Kidney glomerular epithelial cell (primary cell): ENCODE measurements around the gene IL7R.
"Not testable (repeated sequence)": the region's sequence is repeated elsewhere in the genome, so short reads cannot be mapped to it uniquely, and the experiment has no call there.

Experiments used
- DNase-seq: peaks from one replicate; lab custom pipeline; 2025; lab: John Stamatoyannopoulos, UW

The IL7R gene

GRCh38 chr5:35876922-35877321, 20.2 kb downstream of the IL7R start:
- DNase-seq: peak; percentile 7

GRCh38 chr5:35877655-35878054, 21.0 kb downstream of the IL7R start:
- DNase-seq: no peak

DNA sequence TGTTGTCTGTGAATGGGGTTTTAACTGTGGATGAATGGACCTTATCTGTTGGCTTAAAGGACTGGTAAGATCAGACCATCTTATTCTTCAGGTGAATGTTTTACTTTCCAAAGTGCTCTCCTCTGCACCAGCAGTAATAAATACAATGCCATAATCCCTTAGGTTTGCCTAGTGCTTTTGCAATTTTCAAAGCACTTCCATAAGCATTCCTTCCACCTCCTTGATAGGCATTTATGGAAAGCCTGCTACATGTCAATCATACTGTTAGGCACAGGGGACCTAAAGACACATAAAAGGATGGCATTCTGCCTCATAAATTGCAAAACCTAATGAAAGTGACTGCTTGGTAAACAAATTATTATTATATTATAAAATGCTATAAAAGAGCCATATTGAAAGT, 21.4 kb downstream of the IL7R start:
- DNase-seq: no peak

- no peak for DNase-seq
These were observed 22.4 kb downstream of the IL7R start for GRCh38 chr5:35879096-35879495.

- DNase-seq: no peak
These were observed 23.0 kb downstream of the IL7R start for GRCh38 chr5:35879649-35880048.

- no peak for DNase-seq
These were observed 23.5 kb downstream of the IL7R start for GRCh38 chr5:35880156-35880555.

DNA sequence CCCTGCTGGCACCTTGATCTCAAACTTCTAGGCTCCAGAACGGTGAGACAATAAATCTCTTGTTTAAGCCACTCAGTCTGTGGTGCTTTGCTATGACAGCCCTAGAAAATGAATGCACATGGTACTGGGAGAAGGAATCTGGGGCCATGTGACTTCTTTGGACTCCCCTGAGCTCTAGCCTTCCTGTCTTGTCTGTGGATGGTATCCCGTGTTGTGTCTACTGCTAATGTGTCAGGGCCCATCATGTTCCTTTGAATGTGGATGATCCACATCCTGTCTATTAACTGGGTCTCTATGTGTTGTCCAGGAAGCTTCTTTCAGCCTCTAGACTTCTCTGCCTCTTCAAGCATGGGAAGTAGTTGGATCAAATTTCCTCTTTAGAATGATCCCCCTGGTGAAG, 25.1 kb downstream of the IL7R start:
- DNase-seq: no peak

- peak; percentile 61 for DNase-seq
These were observed 27.6 kb downstream of the IL7R start for GRCh38 chr5:35884191-35884769.

GRCh38 chr5:35884773-35885172, 28.1 kb downstream of the IL7R start:
- DNase-seq: no peak

DNA sequence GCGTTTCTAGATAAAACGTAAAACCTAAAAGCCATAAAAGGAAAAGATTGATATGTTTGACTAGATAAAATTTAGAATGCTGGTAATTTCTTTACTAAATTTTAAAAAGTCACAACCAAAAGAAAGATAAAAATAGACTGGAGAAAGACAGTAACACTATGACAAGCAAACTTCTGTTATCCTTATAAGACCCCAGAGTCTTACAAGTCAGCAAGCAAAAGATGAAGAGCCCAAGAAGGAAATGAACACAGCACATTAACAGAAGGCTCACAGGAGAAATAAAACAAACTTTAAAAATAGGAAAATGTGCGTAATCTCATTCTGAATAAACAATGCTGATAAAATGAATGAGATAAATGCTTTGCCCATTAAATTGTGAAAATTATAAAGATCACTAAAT, 29.7 kb downstream of the IL7R start:
- DNase-seq: no peak

DNA sequence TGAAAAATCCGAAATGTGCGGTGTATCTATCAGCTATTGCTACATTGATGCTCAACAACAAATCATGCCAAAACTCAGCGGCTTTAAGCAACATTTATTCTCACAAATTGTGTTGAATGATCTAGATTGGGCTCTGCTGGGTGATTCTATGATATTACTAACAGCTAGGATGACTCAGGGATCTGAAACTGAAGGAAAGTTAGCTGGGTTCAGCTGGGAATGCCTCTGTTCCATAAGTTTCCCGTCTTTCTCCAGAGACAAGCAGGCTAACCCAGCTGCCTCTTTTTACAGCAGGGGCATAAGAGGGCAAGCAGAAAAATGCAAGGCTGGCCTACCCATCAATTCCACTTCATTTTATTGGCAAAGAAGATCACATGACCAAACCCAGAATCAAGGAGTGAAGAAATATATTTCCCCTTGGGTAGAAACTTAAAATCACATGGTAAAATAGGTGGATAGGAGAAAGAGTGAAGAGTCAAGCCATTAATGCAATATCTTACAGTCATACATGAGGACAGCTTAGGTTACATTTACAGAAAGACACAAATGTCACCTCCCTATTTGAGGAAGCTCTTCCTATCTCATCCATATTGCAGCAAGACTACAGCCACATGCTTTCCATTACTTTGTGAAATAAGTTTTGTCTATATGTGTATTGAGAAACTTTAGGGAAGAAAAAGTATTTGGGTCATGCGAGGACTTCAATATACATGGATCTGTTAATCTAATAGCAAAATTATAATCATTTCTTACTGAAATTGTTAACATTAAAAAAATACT, 30.8 kb downstream of the IL7R start:
- DNase-seq: no peak

DNA sequence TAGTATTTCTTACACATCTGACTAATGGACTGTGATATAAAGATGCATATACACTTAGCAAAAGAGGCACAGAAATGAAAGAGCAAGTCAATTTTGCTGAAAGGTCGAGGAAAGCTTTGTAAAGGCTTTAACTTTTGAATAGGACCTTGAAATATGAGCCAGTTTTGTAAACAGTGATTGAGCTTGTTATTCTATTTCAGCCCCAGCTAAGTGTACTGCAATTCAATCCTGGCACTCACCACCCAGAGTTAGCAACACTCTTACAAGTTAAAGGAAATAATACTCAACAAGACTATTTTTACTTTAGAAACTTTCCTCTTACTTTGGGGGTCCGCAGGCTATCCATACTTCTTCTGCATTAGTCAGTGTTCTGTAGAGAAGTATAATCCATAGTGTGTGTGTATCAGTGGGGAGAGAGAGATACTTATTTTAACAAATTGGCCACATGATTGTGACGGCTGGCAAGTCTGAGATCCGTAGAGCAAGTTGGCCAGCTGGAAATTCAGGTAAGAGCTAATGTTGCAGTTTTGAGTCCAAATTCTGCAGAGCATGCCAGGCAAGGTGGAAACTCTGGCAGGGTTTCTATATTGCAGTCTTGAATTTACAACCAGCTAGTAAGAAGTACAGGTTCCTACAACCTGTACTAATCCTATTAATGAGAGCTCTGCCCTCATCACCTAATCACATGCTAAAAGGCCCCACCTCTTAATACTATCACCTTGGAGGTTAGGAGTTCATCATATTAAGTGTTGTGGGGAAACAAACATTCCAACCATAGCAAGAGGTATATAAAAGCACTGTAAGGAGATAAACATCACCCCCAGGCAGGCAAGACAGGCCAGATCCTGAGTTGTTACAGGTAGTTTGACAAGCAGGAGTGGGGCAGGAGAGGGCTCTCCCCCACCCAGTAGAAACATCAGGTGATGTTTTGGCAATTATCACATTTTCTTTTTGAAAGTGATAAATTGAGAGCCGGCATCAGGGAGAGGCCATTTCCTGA, 33.6 kb downstream of the IL7R start:
- DNase-seq: no peak

- not testable (repeated sequence) for DNase-seq
These were observed 36.1 kb downstream of the IL7R start for GRCh38 chr5:35892799-35893198.

GRCh38 chr5:35894131-35894530, 37.4 kb downstream of the IL7R start:
- DNase-seq: no peak

DNA sequence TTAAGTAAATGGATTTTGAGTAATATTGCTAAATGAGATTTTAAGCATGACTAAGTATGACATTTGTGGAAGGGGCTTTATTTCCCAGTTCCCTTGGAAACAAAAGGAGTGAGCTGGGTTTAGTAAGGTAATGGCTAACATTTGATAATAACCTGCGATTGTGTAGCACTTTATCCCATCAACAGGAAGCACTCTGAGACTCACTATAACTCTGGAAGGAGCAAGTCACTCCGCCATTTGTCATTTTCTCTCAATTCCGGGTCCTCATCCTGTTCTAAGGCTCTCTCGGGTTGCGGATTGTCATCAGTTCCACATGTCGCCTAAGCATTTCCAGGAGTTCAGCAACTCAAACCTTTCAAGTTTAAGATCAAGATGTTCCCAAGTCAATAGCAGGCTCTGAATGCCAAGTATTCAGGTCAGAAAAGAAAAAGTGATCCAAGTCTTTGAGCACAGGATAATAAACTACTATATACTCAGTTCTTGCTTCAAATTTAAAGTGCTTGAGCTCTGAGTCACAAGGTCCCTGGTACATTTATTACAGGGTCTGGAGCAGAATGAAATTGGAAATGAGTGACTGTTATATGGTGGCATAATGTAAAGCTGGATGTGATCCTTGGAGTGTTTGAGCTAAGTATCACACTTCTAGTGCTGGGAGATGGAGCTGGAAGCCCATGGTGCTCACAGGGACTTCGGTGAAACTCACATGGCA, 42.4 kb downstream of the IL7R start:
- no peak for DNase-seq

DNA sequence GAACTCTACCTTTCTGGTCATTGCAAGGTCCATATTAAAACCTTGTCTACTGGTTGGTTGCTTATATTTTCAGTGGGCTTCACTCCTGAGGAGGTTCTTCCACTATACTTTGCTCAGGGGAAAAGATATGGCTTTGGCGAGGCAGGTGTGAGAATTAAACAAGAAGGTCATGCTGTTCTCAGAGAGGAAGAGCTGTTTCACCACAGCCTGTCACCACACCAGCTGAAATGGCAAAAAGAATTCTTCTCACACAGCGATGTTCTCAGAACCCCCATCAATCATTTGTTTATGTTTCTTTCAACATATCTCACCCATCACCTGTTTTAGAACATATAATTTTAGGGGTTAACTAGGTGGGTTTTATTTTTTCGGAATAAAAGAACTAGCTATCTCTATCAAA, 43.1 kb downstream of the IL7R start:
- DNase-seq: no peak

DNA sequence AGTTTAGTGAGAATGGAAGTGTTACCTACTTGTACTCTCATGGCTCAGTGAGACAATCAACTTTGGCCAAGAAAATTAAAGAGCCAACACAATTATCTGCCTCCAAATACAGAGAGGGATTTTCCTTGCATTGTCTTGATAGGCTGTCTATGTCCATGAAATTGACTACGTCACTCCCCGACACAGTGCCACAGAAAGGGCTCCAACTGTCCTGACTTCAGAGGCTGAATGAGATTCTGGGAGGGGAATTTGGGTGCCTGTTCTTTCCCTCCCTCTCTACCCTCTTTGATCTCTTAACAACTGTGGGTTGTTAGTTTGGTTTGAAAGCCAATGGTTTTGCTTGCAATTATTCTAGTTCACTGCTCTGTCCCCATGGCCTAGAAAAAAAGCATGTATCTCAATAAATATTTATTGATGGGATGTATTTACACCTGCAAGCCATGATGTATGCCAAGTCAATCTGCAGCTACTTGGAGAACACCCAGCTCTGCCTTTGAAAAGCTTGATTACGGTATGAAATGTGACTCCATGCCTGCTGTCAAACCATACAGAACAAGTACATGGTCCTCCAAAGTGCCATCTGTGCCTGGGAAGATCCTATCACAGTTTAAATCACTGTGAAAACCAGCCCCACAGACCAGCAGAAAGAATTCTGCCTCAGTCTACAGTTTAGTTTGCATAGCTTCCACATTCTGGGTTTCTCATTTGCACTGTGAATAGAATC, 44.4 kb downstream of the IL7R start:
- no peak for DNase-seq

GRCh38 chr5:35902046-35902672, 45.5 kb downstream of the IL7R start:
- peak; percentile 4 for DNase-seq

DNA sequence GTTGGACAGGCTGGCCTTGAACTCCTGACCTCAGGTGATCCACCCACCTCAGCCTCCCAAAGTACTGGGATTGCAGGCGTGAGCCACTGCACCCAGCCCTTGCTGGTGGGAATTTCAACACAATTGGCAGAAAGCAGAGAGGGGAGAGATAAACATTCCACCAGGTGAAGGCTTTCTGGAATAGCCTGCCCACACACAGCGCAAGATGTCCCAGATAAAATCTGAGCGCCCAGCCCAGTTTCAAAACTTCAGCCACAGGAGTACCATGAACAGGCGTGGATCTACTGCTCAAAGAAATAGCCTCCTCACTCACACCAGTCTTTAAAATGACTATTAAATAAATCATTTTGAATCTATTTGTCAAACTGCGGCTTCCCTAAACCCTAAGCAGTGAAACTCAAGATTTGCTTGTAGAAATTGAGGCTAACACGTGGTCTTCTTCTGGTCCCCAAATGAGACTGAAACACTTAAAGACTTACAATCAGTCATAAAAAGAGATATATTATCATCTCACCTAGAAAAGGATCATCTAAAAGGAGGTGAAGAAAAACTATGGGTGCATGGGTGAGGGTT, 47.0 kb downstream of the IL7R start:
- DNase-seq: no peak

DNA sequence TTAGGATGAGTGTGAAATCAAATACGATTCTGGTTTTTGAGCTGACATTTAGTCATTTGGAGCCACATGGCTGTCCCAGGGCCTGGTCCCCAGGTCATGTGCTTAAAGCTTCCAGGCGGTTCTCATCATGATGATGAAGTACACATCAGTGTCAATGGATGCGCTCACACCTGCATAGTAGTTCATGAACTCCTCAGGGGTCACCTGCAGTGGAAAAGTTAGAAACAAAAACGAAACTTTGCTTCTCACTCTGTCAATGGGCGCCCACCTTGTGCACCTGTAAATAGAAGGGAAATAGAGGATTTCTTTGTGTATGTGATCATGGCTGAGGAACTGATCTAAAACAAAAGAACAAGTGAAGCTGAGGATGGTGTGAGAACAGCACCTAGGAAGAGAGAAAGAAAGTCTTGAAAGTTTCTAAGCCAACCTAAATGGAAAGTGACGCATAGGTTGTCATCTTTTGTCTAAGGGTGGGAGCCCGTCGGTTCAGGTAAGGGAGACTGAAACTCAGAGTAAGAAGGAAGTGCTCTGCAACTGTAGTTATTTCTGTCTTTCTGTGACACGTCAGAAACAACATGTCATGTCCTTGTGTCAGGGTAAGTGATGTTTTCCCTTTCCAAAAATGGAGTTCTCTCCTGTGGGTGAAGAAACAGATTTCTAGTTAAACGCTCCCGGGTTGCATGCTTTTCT, 47.9 kb downstream of the IL7R start:
- no peak for DNase-seq
